EL (cell line): ENCODE measurements around the gene DNAH9.

ENCODE experiments used
- DNase-seq: peaks from one replicate; pipeline ENCODE4 v3.0.0-alpha.2; 2016

Gene DNAH9

GRCh38 chr17:11598274-11599221 is at the start of gene DNAH9:
Gene DNAH9 (plus strand): TSS chr17:11598470. CDS start chr17:11598499, 29 bp downstream.
- no peak for DNase-seq

- DNase-seq: no peak
These were observed 47.8 kb upstream of the DNAH9 start for GRCh38 chr17:11550431-11550830.

GRCh38 chr17:11551442-11551841 is 46.8 kb upstream of the DNAH9 start:
- no peak for DNase-seq

- no peak for DNase-seq
These were observed 45.1 kb upstream of the DNAH9 start for GRCh38 chr17:11553135-11553534.

GRCh38 chr17:11554042-11554441 is 44.2 kb upstream of the DNAH9 start:
- no peak for DNase-seq

- no peak for DNase-seq
These were observed 43.7 kb upstream of the DNAH9 start for GRCh38 chr17:11554542-11554941.

GRCh38 chr17:11555530-11555929 is 42.7 kb upstream of the DNAH9 start:
- no peak for DNase-seq

GRCh38 chr17:11557727-11558452 is 40.4 kb upstream of the DNAH9 start:
- no peak for DNase-seq

GRCh38 chr17:11558681-11559234 is 39.5 kb upstream of the DNAH9 start:
- no peak for DNase-seq

GRCh38 chr17:11559601-11560000 is 38.7 kb upstream of the DNAH9 start:
- no peak for DNase-seq

GRCh38 chr17:11561281-11561680 is 37.0 kb upstream of the DNAH9 start:
- no peak for DNase-seq

GRCh38 chr17:11561702-11562101 is 36.6 kb upstream of the DNAH9 start:
- DNase-seq: no peak

- no peak for DNase-seq
These were observed 33.5 kb upstream of the DNAH9 start for GRCh38 chr17:11564589-11565380.

GRCh38 chr17:11565591-11565990 is 32.7 kb upstream of the DNAH9 start:
- no peak for DNase-seq

GRCh38 chr17:11578998-11579397 is 19.3 kb upstream of the DNAH9 start:
- no peak for DNase-seq

- no peak for DNase-seq
These were observed 17.6 kb upstream of the DNAH9 start for GRCh38 chr17:11580677-11581076.

GRCh38 chr17:11582217-11582616 is 16.1 kb upstream of the DNAH9 start:
- no peak for DNase-seq

GRCh38 chr17:11583306-11583992 is 14.8 kb upstream of the DNAH9 start:
- no peak for DNase-seq

GRCh38 chr17:11589716-11590115 is 8.6 kb upstream of the DNAH9 start:
- no peak for DNase-seq

GRCh38 chr17:11601661-11602060 is 3.4 kb downstream of the DNAH9 start:
- no peak for DNase-seq

- no peak for DNase-seq
These were observed 10.1 kb downstream of the DNAH9 start for GRCh38 chr17:11608396-11608795.

GRCh38 chr17:11610999-11611566 is 12.8 kb downstream of the DNAH9 start:
- no peak for DNase-seq
